GM12878 (cell line): ENCODE results near the gene SMCO1. TPM values are rescaled to one million over a fixed set of nuclear protein-coding genes. Genes with fewer than 3 reads are reported as not detected.

Source experiments
- ATAC-seq: fragments of 200-7000 bp; cut with Tn5 transposase; 3 replicates; pipeline ENCODE4 v1.9.1; 2020; ENCODE audit warnings: mild to moderate bottlenecking, moderate library complexity
- BruUV-seq: library from RNA; stranded (reverse); fragments of 400-500 nt; replicated peaks from 2 replicates; lab custom pipeline; 2021; lab: Mats Ljungman, UMichigan
- CTCF ChIA-PET: fragments of 300-600 bp; sonication (Branson Sonifier 250); formaldehyde crosslinking; extraction: SDS; loops from one replicate; lab custom pipeline; 2021; ENCODE audit warnings: inconsistent platforms; lab: Yijun Ruan, JAX
- POLR2A ChIA-PET: fragments of 350-600 bp; formaldehyde crosslinking; extraction: SDS; loops from one replicate; lab custom pipeline; 2021; ENCODE audit warnings: inconsistent platforms; lab: Charles Lee
- RAD21 ChIA-PET: fragments of 300-600 bp; sonication (Branson Sonifier 250); formaldehyde crosslinking; loops from one replicate; lab custom pipeline; 2023; ENCODE audit warnings: antibody characterized with exemption; ENCODE audit not compliant: unreplicated experiment; lab: Charles Lee
- SMC1A ChIA-PET: fragments of 300-600 bp; sonication (Branson Sonifier 250); formaldehyde crosslinking; loops from one replicate; lab custom pipeline; 2023; ENCODE audit not compliant: unreplicated experiment, uncharacterized antibody; lab: Charles Lee
- DNase-seq: peaks from one replicate; pipeline ENCODE4 v3.0.0-alpha.2; 2011; ENCODE audit warnings: low read depth, low spot score
- FAIRE-seq: peaks from 3 replicates; lab custom pipeline; 2011; peaks lifted over from hg19 to GRCh38; lab: Jason Lieb, UNC
- H2AFZ ChIP-seq: 2 replicates; pipeline ENCODE4 v1.6.0; 2011; ENCODE audit warnings: low read depth, low read length, control low read depth; ENCODE audit not compliant: control insufficient read depth
- H3K27ac ChIP-seq: 2 replicates; pipeline ENCODE4 v1.5.1; 2011; ENCODE audit warnings: control low read depth; ENCODE audit not compliant: control insufficient read depth, insufficient read depth
- H3K27me3 ChIP-seq, 2 experiments: replicated peaks in 1 of 2; 2 replicates each; pipeline versions ENCODE4 v1.6.0 to v1.6.1; 2011; ENCODE audit warnings: low read length in 1 of 2; ENCODE audit not compliant: control insufficient read depth in 2 of 2, insufficient read depth in 2 of 2
- H3K36me3 ChIP-seq, 2 experiments: 2 replicates each; pipeline ENCODE4 v1.5.1; 2011; ENCODE audit warnings: low read length in 1 of 2; ENCODE audit not compliant: control insufficient read depth in 2 of 2, insufficient read depth in 2 of 2
- H3K4me1 ChIP-seq: 2 replicates; pipeline ENCODE4 v1.6.1; 2011; ENCODE audit warnings: mild to moderate bottlenecking, low read length, moderate library complexity, mixed read lengths; ENCODE audit not compliant: control insufficient read depth, insufficient read depth
- H3K4me2 ChIP-seq: 2 replicates; pipeline ENCODE4 v1.6.0; 2011; ENCODE audit warnings: control low read depth; ENCODE audit not compliant: control insufficient read depth, insufficient read depth
- H3K4me3 ChIP-seq: fragments of 200-600 bp; sonication (generic); 2 replicates; pipeline ENCODE4 v1.5.1; 2016
- H3K79me2 ChIP-seq: 2 replicates; pipeline ENCODE4 v1.6.0; 2011; ENCODE audit warnings: low read length; ENCODE audit not compliant: control insufficient read depth, insufficient read depth
- H3K9ac ChIP-seq: 2 replicates; pipeline ENCODE4 v1.8.0; 2011; ENCODE audit warnings: low read length, control low read depth, mixed read lengths; ENCODE audit not compliant: control insufficient read depth, insufficient read depth
- H3K9me3 ChIP-seq: replicated peaks from 3 replicates; pipeline ENCODE4 v1.5.1; 2011; ENCODE audit warnings: mild to moderate bottlenecking, low read length; ENCODE audit not compliant: control insufficient read depth, insufficient read depth
- H4K20me1 ChIP-seq: 2 replicates; pipeline ENCODE4 v1.6.0; 2011; ENCODE audit not compliant: control insufficient read depth, insufficient read depth
- BACH1 ChIP-seq: fragments of 450-650 bp; IDR thresholded peaks from 2 replicates; pipeline ENCODE4 v1.6.1; 2017; ENCODE audit warnings: mild to moderate bottlenecking, borderline replicate concordance
- CBX5 ChIP-seq: sonication (generic); IDR thresholded peaks from 2 replicates; pipeline ENCODE4 v1.6.1; 2016; ENCODE audit warnings: low read depth, moderate library complexity, mild to moderate bottlenecking, inconsistent platforms
- GATAD2B ChIP-seq: fragments of 450-650 bp; conservative IDR thresholded peaks from 2 replicates; pipeline ENCODE4 v1.6.1; 2017; ENCODE audit warnings: low read depth, mild to moderate bottlenecking, moderate library complexity
- IRF3 ChIP-seq: fragments of 450-650 bp; IDR thresholded peaks from 2 replicates; pipeline ENCODE4 v1.6.1; 2014; ENCODE audit warnings: mild to moderate bottlenecking
- MLLT1 ChIP-seq: fragments of 450-650 bp; IDR thresholded peaks from 2 replicates; pipeline ENCODE4 v1.6.1; 2016; ENCODE audit warnings: mild to moderate bottlenecking
- NBN ChIP-seq: fragments of 450-650 bp; IDR thresholded peaks from 2 replicates; pipeline ENCODE4 v1.6.1; 2016
- NRF1 ChIP-seq: conservative IDR thresholded peaks from 2 replicates; pipeline ENCODE4 v1.6.1; 2011; ENCODE audit warnings: mild to moderate bottlenecking, low read depth, low read length, improper control_type of control experiment
- RELB ChIP-seq: fragments of 450-650 bp; IDR thresholded peaks from 2 replicates; pipeline ENCODE4 v1.6.1; 2017; ENCODE audit warnings: low read depth, mild to moderate bottlenecking, moderate library complexity
- SREBF2 ChIP-seq: IDR thresholded peaks from 2 replicates; pipeline ENCODE4 v1.6.1; 2012; ENCODE audit warnings: mild to moderate bottlenecking, low read length
- TCF12 ChIP-seq: IDR thresholded peaks from 2 replicates; pipeline ENCODE4 v1.6.1; 2011; ENCODE audit warnings: low read depth, mild to moderate bottlenecking, low read length
- ZBTB33 ChIP-seq: fragments of 450-650 bp; IDR thresholded peaks from 2 replicates; pipeline ENCODE4 v1.6.1; 2017; ENCODE audit warnings: mild to moderate bottlenecking
- WGBS: methylation state at CpG from one replicate; pipeline ENCODE4 v1.1.6; 2016; ENCODE audit warnings: low lambda C conversion rate; ENCODE audit not compliant: insufficient replicate concordance, insufficient coverage; ENCODE audit errors: missing lambda C conversion rate; 5-methylcytosine and 5-hydroxymethylcytosine counted together
- in situ Hi-C: fragments of 300-500 bp; cut with MboI; formaldehyde crosslinking; loops from 9 replicates; pipeline ENCODE4 v1.14.3; 2018; ENCODE audit warnings: mixed read lengths
- intact Hi-C: fragments of 100-400 bp; cut with micrococcal nuclease; formaldehyde crosslinking; loops from one replicate; pipeline ENCODE4 v1.14.2; 2022; ENCODE audit not compliant: unreplicated experiment
- polyA plus RNA-seq, 11 experiments: library from polyadenylated mRNA; depleted of rRNA in 4 of 11; unstranded in 6 of 11; stranded (reverse) in 5 of 11; fragments of >200 nt; fragmentation: Nextera tagmentation in 4 of 11; fragmentation: Illumina TruSeq in 1 of 11; extraction: Ambion mirVana in 4 of 11; extraction: Trizol in 1 of 11; gene quantifications; 1 replicate in 1 of 11; 2 replicates in 10 of 11; pipeline versions ENCODE4 v1.2.1 to v1.2.3, GENCODE V29; 2011 to 2016; ENCODE audit warnings: inconsistent platforms in 2 of 11, missing spikeins in 2 of 11, low read depth in 1 of 11
- total RNA-seq, 4 experiments: library from RNA; depleted of rRNA in 3 of 4; stranded (reverse); fragments of >200 nt in 3 of 4; fragmentation: Illumina TruSeq in 1 of 4; extraction: Trizol in 1 of 4; gene quantifications; 2 replicates each; pipeline versions ENCODE4 v1.2.1 to v1.2.3, GENCODE V29; 2013 to 2021

Gene SMCO1
- total and polyA plus RNA-seq, 10 of the 15 experiments (the other 5 are each of a cell fraction or from before 2014, with no cell fraction given), result 0.05 TPM; not detected in 9

- over 99% methylated on average over 9 of the region's 9 CpGs for WGBS
- Histone ChIP-seq H3K27ac (no peak overlapping the region), H3K9ac (no peak overlapping the region)
- POLR2A ChIA-PET, result interaction anchor here (0.6 kb wide), 1 partner anchor 138 kb away, joined by 3 read pairs; no protein-coding TSS in a partner anchor
- intact Hi-C loops, result no loop called here
- no peak for ATAC-seq
- TF ChIP-seq TCF12 (no peak), GATAD2B (no peak), MLLT1 (no peak), CBX5 (no peak), RELB (no peak), SREBF2 (no peak), NBN (no peak), IRF3 (no peak), ZBTB33 (no peak), NRF1 (no peak), BACH1 (no peak)
- TF ChIP-seq, all 136 proteins: peak for 0
- no peaks in the 10 kb centered on the region for H4K20me1 ChIP-seq
- peaks cover 8% of the 10 kb centered on the region for H3K4me1 ChIP-seq
- RAD21 ChIA-PET, result no interaction called here
- H3K9me3 ChIP-seq, result peaks cover 5% of the 10 kb centered on the region; the same call in 2 of the 3 replicates
- no peak overlapping the region for H3K4me3 ChIP-seq
- no peak overlapping the region for H3K4me2 ChIP-seq
- H3K27me3 ChIP-seq, result no peaks in the 10 kb centered on the region
- SMC1A ChIA-PET, result interaction anchor here (0.9 to 1.0 kb wide), 2 partner anchors 20 to 37 kb away, joined by 3 read pairs; no protein-coding TSS in a partner anchor
- BruUV-seq, result no TSS peak
- H2AFZ ChIP-seq, result no peak overlapping the region
- no peak for DNase-seq
- no peak for FAIRE-seq
- no peaks in the 10 kb centered on the region for H3K79me2 ChIP-seq
- in situ Hi-C loops, result no loop called here
- no peaks in the 10 kb centered on the region for H3K36me3 ChIP-seq
- CTCF ChIA-PET, result interaction anchor here (0.8 to 1.8 kb wide), 4 partner anchors 16 to 566 kb away, joined by 3 to 4 read pairs (median 4); no protein-coding TSS in a partner anchor
These were observed 38.4 kb upstream of the SMCO1 start for GRCh38 chr3:196553551-196553950.
